ENCODE measurements around the gene FLT4.
"Not testable (repeated sequence)": the region's sequence is repeated elsewhere in the genome, so short reads cannot be mapped to it uniquely, and the experiment has no call there.

Gene FLT4

DNA sequence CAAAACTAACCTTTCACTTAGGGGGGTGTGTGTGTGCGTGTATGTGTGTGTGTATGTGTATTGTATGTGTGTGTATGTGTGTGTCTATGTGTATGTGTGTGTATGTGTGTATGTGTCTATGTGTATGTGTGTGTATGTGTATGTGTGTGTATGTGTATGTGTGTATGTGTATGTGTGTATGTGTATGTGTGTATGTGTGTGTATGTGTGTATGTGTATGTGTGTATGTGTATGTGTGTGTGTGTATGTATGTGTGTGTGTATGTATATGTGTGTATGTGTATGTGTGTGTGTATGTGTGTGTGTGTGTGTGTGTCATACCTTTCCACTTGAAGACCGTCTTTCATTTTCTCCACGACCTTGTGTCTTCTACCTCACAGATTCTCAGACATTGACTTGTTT is 20.8 kb upstream of the FLT4 start:
- no peak for DNase-seq (ENCODE audit: low read depth)

DNA sequence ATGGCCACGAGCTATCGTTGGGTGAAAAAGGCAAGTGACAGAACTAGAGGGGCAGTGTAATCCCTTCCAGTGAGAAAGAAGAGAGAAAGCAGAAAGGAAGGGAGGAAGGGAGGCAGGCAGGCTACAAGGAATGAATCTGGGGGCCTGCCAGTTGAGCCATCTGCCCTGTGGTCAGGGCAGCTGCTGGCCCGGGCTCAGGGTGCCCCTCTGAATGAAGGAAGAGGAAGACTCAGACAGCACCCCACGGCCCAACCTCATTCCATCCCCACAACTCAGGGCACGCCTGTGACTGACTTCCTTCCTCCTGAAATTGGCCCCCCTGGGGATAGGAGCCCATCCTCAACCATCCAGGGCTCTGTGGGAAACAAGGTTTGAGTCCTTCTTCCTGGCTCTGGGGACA is 20.3 kb upstream of the FLT4 start:
- no peak for DNase-seq (ENCODE audit: low read depth)

DNA sequence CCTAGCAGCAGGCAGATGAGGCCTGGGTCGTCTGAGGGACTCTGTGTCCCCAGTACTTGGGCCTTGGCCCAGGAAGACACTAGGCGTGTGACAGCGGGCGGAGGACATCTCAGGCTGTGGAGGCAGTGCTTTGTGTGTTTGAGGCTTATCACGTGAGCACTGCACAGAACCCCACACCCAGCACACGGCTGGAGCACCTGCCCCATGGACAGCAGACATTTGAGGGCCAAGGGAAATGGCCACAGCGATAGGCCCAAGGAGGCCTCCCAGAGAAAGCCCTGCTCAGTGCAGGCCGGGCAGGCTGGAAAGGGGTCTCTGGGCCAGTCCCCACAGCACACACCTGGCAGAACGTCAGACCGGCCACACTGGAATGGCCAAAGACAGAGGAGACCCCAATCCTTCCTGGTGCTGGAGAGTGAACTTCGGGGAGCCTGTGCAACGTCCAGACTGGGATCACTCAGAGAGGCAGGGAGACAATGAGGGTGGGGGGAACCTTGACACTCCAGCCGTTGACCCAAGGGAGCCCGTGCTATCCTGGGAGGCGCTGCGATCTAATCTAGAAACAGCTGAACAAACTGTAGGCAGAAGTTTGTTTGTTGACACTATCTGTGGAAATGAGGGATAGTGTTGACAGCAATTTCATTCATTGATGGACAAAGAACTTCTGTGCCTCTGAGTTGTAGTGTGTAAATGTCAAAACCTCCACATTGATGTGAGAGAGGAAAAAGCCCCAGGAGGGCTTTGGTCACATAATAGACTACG is 19.6 kb upstream of the FLT4 start:
- no peak for DNase-seq (ENCODE audit: low read depth)

DNA sequence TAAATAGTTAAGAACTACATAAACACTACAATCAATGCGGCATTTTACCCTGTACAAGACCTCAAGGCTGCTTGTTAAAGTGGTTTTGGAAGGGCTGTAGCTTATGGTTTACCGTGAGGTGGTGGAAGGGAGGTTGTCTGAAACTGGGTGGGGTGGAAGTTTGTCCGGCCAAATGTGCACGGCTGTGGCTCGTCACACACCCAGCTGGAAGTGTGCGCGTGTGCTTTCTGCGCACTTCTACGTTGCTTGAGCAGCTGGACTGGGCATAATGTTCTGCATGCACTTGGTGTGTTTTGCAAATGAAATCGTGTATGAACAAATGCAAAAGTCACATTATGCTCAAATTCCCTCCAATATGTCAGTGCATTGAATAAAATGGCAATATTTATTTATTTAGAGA is 17.4 kb upstream of the FLT4 start:
- no peak for DNase-seq (ENCODE audit: low read depth)

DNA sequence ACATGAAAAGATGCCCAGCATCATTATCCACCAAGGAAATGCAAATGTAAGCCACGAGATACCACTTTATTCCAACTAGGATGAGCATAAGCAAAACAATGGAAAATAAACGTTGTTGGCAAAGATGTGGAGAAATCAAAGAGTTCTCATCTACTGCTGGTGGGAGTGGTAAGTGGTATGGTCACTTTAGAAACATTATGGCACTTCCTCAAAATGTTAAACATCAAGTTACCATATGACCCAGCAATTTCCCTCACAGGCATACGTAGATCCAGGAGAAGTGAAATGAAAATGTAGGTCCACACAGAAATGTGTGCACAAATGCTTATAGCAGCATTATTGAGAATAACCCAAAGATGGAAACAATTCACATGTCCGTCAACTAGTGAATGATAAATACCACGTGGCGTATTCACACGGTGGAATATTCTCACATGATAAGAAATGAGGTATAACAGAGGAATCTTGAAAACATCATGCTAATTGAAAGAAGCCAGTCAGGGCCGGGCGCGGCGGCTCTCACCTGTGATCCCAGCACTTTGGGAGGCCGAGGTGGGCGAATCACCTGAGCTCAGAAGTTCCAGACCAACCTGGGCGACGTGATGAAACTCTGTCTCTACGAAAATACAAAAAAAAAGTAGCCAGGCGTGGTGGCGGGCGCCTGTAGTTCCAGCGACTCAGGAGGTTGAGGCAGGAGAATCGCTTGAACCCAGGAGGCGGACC is 16.4 kb upstream of the FLT4 start:
- DNase-seq (ENCODE audit: low read depth): no peak

DNA sequence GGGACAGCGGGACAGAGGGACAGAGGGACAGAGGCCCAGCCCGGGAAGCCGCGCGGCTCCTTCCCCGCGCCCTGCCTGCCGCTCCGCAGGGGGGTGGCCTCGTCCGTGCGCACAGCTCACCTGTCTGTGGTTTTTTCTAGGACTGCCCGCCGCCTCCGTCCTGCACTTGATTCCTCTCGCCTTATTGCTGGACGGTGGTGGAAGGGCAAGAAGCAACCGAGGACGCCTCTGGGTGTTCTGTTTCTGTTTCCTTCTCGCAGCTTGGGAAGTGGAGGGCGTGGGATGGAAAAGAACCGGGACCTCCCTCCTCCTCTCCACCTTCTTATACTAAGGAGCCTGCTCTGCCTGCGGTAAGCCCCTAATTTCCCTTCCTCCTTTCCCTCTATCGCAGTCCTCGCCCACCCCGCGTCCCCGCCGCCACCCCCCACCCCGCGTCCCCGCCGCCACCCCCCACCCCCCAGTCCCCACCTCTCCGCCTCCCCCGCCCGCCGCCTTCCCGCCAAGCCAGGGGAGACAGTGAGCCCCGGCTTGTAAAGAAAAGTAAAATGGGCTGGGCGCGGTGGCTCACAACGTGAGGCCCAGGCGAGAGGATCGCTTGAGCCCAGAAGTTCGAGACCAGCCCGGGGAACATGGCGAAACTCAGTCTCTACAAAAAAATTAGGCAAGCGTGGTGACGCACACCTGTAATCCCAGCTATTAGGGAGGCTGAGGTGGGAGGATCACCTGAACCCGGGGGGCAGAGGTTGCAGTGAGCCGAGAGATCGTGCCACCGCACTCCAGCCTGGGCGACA is 9.6 kb upstream of the FLT4 start:
- no peak for DNase-seq (ENCODE audit: low read depth)

DNA sequence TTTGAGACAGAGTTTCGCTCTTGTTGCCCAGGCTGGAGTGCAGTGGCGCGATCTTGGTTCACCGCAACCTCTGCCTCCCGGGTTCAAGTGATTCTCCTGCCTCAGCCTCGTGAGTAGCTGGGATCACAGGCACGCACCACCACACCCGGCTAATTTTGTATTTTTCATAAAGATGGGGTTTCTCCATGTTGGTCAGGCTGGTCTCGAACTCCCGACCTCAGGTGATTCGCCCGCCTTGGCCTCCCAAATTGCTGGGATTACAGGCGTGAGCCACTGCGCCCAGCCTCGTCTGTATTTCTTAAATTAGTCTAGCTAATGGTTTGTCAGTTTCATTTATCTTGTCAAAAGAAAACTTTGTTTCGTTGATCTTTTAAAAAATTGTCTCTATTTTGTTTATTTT is 5.8 kb upstream of the FLT4 start:
- DNase-seq (ENCODE audit: low read depth): not testable (repeated sequence)

DNA sequence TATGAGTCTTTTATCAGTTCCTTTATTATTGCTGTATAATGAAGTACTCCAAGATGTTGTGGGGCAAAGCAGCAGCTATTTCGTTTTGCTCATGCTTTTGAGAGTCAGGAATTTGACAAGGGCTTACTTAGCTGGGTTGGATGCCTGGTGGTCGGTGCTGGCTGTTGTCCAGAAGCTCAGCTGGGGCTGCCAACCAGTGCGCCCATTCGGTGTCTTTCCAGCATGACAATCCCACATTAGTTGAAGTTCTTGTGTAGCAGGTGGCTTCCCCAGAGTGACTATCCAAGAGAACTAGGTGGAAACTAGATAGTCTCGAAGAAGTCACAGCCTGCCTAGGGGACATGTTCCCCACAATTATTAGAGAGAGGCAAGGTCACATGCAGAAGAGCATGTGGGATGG is 3.4 kb upstream of the FLT4 start:
- DNase-seq (ENCODE audit: low read depth): no peak

DNA sequence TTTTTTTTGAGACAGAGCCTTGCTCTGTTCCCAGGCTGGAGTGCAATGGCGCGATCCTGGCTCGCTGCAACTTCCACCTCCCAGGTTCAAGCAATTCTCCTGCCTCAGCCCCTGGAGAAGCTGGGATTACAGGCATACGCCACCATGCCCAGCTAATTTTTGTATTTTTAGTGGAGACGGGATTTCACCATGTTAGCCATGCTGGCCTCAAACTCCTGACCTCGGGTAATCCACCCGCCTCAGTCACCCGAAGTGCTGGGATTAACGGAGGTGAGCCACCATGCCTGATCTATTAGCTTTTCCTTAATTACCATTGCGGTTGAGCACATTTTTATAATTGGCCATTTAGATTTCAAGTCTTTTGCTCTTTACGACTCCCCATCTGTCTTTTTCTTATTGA is 2.9 kb upstream of the FLT4 start:
- no peak for DNase-seq (ENCODE audit: low read depth)

DNA sequence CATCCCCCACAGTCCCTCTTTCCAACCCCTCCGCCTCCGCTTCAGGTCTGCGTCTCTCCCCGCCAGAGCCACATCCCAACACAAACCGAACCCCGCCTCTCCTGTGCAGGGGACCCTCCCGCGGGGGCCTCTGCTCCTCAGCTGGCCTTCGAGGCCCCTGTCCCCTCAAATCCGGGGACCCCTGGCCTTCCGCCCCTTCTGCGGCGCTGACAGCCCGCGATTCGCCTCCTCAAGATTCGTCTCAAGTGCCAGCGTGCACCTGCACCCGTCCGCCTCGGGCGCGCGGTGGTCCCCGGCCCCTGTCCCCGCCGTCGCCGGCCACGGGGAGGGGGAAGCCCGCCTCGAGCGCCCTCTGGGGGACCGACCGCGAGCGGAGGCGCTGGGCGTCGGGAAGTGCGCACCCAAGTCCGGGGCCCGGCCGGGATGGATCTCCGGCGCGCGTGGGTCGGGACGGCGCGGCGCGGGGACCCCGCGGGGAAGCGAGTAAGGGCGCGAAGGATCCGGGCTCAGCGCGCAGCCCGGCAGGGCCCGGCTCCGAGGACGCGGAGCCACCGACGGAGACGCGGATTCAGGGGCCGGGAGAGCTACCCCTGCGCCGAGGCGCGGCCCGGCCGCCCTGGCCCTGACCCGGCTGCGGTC is 623 bp downstream of the FLT4 start:
- no peak for DNase-seq (ENCODE audit: low read depth)

DNA sequence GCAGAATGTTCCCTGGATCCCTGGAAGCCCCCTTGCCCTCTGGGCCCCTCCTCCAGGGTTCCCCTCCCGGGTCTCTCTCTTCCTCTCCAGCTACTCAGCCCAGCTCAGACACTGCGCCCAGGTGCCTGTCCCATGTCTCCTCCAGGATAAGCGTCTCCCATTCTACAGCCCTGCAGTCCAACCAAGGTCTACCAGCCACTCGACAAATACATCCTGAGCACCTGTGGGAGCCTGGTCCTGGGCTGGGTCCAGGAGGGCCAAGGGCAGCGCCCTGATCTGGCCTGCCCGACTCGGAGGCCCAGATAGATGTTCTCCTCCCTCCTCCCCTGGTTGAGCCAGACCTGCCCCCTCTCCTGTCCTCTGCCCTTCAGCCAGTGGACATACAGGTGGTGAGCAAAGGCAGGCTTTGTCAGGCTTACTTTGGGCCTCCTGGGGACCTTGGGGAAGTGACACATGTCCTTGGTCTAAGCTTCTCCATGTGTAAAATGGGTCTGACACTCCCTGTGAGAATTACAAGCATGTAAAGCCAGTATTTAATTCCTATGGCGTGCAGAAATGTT is 1.4 kb downstream of the FLT4 start:
- DNase-seq (ENCODE audit: low read depth): no peak

DNA sequence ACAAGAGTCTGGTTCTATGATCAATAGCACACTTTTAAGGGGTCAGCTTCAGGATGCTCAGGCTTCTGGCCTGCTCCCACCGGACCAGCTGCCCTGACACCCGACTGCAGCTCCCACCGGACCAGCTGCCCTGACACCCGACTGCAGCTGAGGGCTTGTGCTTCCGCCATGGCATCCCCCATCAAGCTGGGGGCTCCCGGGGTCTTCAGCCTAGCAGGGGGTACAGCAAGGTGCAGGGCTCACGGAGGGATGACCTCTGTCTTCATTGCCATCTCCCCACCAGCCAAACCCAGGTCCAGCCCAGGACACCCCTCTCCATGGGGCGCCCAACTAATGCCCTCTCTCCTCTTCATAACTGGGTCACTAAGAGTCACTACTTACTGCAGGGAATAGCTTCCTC is 1.9 kb downstream of the FLT4 start:
- DNase-seq (ENCODE audit: low read depth): no peak

DNA sequence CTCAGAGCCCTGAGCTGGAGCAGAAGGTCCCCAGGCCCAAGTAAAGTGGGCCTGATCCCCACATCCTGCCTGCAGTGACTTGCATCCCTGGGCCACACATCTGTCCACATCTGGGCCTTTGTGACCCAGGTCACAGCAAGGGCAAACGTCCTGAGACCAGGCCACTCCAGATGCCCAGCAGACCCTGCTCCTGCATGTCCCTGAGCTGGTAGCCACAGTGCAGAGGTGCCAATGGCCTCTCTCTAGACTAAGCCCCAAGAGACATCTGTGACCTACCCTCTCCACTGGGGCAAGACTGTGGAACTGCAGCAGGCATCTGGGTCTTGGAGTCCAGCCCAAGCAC is 2.5 kb downstream of the FLT4 start:
- DNase-seq (ENCODE audit: low read depth): no peak

DNA sequence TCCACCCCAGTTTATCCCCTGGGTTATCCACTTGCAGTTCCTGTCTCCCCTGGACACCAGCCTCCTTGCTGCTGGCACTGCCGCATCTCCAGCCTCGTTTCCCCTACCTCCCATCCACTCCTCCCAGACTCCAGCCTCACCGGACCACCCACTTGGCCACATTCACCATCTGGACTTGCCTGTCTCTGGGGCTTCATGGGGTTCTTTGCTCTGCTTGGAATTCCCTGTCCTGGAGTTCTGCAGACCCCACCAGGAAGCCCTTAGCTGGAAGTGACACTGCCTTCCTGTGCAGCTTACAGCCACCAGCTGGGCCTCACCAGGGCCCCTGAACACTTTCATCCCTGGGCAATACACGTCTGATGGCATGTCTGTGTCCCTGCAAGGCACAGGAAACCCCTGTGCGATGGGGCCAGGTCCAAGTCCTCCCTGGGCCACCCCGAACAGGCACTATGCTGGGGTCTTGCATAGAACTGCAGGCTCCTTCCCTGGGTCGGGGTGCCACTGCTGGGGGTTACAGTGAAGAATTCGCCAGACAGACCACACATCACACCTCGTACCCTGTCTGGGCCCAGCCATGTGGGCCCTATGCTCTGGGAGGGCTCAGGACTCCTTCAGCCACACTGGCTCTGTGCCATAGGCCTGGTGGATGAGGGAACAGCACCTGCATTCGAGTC is 3.0 kb downstream of the FLT4 start:
- DNase-seq (ENCODE audit: low read depth): no peak

DNA sequence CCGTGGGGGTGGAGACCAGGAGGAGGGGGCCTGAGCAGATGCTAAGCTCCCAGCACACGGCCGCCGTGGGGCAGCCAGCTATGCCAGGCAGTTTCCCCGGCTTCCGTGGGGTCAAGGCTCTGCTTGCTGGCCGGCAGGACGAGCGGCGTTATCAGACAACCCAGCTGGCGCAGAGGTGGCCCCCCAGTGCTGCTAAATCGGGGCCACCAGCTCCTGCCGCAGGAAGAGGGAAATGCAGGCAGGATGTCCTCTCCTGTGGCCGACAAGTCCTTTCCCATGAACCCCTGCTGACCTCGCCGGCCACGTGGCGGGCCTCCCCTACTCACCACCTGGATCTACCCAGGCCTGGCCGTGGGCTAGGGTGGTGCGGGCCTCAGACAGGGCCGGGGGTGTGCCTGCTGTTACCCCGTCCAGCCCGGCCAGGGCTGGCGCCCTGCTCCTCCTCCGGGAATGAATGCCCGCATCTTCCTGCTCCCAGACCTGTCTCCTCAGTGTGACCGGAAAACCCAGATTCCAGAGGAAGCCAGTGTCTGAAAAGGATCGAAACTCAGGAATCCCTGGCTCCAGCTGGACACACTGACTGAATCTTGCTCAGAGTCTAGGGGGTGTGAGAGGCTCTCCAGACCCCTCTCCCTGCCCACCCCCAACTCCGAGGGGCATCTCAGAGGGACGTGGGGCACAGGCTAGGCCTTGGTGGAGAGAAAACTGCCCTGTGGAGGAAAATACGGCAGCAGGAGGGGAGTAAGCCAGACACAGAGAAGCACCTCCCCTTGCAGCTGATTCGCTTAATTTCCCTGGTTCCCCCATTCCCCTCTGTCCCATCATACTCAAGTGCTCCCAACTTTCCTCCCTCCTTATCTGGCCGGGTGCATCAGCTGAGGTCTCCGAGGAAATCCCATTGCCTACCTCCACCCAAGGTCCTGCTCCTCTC is 3.9 kb downstream of the FLT4 start:
- no peak for DNase-seq (ENCODE audit: low read depth)

DNA sequence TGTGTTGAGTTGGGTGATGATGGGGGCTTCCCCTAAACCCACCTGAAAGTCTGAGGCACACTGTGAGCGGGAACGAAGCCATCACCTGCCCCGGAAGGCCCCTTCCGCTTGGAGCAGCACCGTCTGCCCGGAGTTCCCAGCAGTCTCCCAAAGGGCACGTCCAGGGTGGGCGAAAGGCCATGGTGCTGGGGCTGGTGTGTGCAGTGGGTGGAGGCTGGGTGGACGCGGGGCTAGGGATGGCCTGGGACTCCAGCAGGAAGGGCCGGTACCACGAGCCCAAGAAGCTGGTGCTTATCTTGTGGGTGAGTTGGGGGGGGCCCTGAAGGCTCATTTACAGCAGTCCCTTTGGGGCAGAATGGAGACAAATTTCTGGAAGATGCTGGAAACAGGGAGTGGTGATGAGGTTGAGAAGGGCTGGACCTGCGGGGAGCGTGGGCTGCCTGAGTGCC is 4.6 kb downstream of the FLT4 start:
- no peak for DNase-seq (ENCODE audit: low read depth)

DNA sequence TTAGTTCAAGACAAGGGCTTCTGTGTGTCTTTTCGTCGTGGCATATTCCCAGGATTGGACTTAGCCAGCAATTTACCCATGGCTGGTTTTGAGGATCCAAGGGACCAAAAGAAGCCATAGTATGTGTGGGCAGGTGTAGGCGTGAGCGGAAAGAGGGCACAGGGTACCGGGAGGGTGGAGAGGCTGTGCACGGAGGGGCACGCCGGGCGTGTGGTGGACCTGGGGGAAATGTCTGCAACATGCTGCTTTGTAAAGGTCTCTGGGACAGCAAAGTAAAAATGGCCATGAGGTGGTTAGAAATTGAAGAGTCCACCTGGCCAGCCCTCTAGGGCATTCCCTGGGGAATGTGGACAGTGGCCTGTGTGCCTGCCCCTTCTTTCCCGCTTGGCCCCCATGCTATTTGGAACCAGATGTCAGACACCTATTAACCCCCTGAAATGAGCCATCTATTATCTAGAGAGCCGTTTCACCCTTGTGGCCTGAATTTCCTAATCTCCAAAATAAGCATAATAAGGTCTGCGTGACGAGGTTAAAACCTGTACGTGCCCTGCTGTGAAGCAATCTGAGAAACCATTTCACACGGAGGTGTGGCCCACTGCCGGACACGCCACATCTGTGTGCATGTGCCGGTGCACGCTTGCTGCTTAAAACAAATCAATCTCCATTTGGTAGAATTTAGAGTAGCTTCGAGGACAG is 5.1 kb downstream of the FLT4 start:
- no peak for DNase-seq (ENCODE audit: low read depth)

DNA sequence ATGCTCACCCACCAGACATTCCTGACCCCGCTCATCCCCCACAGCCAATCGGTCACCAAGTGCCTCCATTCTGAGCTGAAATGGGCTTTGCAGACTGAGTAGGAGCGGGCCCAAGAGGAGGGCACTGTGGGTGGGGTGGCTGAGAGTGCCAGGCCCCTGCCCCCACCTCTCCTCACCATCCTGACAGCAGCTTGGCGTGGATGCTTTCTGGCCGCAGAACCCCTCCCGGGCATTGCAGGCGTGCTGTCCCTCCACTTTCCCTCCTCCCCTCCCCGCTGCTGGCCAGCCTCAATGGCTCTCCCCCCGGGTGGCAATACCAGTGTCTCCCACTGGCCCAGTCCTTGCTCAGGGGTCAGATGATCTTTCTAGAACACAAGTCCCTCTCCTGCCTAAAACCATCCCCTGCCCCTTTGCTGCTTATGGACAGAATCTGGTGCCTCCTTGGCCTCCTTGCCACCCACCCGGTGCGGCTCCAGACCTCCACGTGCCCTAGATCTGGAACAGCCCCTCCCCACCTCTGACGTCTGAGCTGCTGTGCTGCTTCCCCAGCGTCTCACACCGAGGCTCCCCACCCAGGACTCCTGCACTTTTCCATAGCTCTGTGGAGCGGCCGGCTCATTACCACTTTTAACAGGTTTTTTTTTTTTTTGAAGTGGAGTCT is 6.1 kb downstream of the FLT4 start:
- no peak for DNase-seq (ENCODE audit: low read depth)

DNA sequence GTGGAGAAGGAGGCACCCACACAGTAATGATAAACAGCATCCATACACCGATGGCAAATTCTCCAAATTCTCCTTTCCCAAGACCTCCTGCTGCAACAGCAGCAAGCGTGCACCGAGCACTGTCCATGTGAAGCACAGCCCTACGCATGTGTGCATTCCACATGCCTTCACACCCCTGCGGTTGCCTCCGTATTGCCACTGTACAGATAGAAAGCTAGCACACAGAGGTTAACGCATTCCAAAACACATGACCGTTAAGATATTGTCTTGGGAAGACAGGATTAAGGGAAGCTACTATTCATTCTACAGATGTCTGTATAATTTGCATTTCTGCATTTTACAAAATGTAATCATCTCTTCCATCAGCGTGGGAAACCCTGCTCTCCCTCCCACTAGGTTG is 6.6 kb downstream of the FLT4 start:
- DNase-seq (ENCODE audit: low read depth): no peak

Measured in stromal cell of bone marrow (primary cell).